HG03097 (cell line): Measurements from ENCODE around the gene COPG2.
"Not testable (repeated sequence)": the region's sequence is repeated elsewhere in the genome, so short reads cannot be mapped to it uniquely, and the experiment has no call there.

Experiments used
- ATAC-seq: cut with Tn5 transposase; IDR thresholded peaks from one replicate; pipeline ENCODE4 v1.9.1; 2021; ENCODE audit not compliant: unreplicated experiment, low FRiP score

Gene COPG2

GRCh38 chr7:130650611-130651120, 17.9 kb downstream of the COPG2 start:
- ATAC-seq: no peak

- ATAC-seq: peak; percentile 43
Observed at GRCh38 chr7:130649004-130649790, 19.4 kb downstream of the COPG2 start.

DNA sequence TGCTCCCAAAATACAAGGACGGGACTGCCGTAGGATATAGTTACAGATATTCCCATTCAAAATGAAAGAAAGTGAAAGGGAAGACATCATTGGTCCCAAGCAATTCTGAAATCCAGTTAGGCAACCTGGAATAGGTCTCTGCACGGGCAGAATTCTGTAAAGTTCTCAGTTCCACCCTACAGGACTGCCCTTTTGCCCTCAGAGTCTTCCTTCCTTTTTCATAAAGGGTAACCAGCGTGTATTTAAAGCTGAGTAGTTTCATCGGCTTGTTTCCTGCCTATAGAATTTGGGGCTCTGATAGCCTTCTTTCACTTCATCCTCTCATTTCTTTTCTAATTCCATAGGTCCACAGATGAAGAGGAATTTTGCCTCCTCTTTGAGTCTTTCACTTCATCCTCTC, 20.0 kb downstream of the COPG2 start:
- ATAC-seq: peak; percentile 29

DNA sequence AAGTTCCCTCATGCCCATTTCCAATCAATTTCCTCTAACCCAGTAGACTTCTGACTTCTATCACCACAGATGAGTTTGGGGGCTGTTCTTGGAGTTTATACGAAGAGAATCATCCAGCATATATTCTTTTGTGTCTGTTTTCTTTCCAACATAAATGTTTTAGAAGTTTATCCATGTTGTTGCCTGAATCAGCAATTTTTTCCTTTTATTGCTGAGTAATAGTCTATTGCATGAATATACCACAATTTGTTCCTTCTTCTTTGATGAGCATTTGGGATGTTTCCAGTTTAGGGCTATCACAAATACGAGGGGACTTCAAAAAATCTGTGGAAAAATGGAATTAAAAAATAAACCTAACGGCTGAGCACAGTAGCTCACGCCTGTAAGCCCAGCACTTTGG, 26.2 kb downstream of the COPG2 start:
- no peak for ATAC-seq

- no peak for ATAC-seq
Observed at GRCh38 chr7:130641497-130641896, 27.1 kb downstream of the COPG2 start.

- no peak for ATAC-seq
Observed at GRCh38 chr7:130641040-130641439, 27.5 kb downstream of the COPG2 start.

DNA sequence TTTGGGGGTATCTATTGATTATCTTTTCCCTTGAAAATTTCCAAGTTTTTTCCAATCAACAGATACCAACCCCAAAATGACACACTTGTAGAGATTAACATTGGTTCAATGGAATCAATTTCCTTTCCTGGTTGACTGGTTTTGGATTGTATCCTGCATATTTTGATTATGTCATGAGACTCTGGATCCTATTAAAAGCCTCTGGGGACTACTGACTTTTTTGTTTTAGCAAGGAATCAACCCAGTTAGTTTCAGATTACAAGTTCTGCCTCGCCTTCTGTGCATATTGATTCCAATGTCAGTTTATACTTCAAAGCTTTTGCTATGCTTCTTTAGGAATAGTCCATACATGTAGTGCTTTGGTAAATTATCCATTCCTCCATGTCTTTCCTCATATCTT, 29.2 kb downstream of the COPG2 start:
- no peak for ATAC-seq

GRCh38 chr7:130632111-130632510, 36.4 kb downstream of the COPG2 start:
- ATAC-seq: no peak

DNA sequence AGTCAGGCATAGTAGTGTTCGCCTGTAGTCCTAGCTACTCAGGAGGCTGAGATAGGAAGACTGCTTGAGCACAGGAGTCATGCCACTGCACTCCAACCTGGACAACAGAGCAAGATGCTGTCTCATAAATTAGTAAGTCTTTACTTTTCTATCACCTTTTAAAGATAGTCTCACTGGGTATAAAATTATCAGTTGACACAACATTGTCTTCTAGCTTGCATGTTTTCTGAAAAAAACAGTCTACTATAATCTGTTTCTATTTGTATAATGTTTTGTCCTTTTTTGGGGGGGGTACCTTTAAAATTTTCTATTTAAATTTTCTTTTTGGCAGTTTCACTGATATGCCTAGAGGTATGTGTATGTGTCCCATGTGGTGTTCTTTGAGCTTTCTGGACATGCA, 39.6 kb downstream of the COPG2 start:
- ATAC-seq: no peak

- ATAC-seq: no peak
Observed at GRCh38 chr7:130627775-130628174, 40.8 kb downstream of the COPG2 start.

DNA sequence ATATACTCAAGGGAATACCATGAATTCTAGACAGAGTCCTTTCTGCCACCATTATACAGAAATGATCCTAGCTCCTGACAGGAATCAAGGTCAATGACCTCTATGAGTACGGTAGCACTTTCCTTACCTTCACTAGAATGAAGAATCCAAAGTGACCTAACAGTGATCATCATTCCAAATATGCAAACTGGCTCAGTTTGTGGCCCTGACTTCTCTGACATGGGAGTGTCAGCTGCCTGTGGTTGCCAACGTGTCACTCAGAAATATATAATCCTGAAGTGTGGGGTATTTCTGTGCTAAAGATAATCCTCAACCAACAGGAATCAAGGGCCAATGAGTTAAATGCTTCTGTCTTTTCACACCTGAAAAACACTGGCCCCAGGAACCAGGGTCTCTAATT, 45.7 kb downstream of the COPG2 start:
- no peak for ATAC-seq

GRCh38 chr7:130615583-130615982, 53.0 kb downstream of the COPG2 start:
- ATAC-seq: no peak

- ATAC-seq: no peak
Observed at GRCh38 chr7:130614449-130614848, 54.1 kb downstream of the COPG2 start.

DNA sequence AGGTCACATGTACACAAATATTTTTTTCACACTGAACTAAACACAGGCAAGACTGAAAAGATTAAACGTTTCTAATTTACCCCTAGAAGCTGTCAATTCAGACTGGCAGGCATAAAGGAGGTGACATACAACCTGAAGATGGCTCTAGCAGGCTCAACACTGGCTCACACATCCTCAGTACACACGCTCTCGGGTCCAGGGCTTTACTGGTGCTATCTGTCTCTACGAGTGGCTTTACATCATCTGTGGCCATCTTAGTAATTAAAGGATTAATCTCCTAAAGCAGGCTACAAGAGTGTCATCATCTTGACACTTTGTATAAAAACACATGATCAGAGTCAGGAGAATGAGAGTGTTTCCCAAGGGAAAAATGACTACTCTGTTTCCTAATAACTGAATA, 57.3 kb downstream of the COPG2 start:
- ATAC-seq: no peak

DNA sequence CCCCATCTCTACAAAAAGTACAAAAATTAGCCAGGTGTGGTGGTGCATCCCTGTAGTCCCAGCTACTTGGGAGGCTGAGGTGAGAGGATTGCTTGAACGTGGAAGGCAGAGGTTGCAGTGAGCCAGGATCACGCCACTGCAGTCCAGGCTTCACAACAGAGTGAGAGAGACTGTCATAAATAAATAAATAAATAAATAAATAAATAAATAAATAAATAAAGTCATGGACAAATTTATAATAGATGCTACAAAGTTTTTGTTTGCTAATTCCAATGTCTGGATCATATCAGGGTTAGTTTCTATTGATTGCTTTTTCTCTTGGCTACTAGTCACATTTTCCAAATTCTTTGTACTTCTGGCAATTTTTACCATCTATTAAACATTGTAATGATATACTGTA, 61.5 kb downstream of the COPG2 start:
- ATAC-seq: not testable (repeated sequence)

DNA sequence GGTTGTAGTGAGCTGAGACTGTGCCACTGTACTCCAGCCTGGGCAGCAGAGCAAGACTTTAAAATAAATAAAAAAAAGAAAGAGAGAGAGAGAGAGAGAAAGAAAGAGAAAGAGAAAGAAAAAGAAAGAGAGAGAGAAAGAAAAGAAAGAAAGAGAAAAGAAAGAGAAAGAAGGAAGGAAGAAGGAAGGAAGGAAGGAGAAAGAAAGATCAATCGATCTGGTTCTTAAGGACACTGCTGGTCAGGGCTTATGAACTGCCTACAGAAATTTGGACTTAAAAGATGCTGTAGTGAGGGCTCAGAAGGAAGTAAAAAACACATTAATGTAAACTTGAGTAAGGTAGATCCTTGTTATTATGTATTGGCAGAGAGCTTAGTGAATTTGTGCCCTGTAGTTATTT, 62.4 kb downstream of the COPG2 start:
- no peak for ATAC-seq

GRCh38 chr7:130598056-130598455, 70.5 kb downstream of the COPG2 start:
- ATAC-seq: no peak

- ATAC-seq: no peak
Observed at GRCh38 chr7:130595986-130596385, 72.6 kb downstream of the COPG2 start.

GRCh38 chr7:130593033-130593432, 75.5 kb downstream of the COPG2 start:
- ATAC-seq: no peak

DNA sequence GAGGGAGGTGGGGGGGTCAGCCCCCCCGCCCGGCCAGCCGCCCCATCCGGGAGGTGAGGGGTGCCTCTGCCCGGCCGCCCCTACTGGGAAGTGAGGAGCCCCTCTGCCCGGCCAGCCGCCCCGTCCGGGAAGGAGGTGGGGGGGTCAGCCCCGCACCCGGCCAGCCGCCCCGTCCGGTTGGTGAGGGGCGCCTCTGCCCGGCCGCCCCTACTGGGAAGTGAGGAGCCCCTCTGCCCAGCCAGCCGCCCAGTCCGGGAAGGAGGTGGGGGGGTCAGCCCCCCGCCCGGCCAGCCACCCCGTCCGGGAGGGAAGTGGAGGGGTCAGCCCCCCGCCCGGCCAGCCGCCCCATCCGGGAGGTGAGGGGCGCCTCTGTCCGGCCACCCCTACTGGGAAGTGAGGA, 77.1 kb downstream of the COPG2 start:
- not testable (repeated sequence) for ATAC-seq

DNA sequence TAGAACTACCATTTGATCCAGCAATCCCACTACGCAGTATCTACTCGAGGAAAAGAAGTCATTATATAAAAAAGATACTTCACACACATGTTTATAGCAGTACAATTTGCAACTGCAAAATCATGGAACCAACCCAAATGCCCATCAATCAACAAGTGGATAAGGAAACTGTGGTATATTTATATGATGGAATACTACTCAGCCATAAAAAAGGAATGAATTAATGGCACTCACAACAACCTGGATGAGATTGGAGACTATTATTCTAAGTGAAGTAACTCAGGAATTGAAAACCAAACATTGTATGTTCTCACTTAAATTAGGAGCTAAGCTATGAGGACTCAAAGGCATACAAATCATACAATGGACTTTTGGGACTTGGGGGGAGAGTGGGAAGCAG, 82.6 kb downstream of the COPG2 start:
- ATAC-seq: not testable (repeated sequence)

- not testable (repeated sequence) for ATAC-seq
Observed at GRCh38 chr7:130575110-130575509, 93.4 kb downstream of the COPG2 start.
